ENCODE measurements around the gene GGCX. TPM values are rescaled to one million over a fixed set of nuclear protein-coding genes. Genes with fewer than 3 reads are reported as not detected.

GGCX gene
- total RNA-seq, 1 experiment from 2014 or later, result 60.5 TPM

DNA sequence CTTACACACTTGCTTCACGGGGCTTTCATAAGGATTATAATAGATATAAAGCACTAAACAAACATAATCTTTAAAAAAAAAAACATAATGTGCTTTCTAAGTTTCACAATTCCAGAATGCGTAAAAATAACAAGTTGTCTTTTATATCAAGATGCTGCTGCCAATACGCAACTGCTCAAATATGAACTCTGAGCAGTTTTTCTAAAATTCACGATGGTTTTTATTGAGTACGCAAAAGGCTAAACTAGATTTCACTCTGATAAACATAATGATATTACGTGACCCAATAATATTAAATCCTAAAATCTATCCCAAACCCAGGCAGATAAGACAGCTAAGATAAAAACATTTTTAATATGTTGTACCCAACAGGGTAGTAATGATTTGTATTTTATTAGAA is 47.0 kb downstream of the GGCX start:
- Histone ChIP-seq H3K9me3 (ENCODE audit: low read depth, low read length, poor library complexity, severe bottlenecking) (no peaks in the 10 kb centered on the region), H3K4me3 (ENCODE audit: low read depth, low read length, poor library complexity, severe bottlenecking) (no peak overlapping the region), H3K27me3 (replicated peaks; ENCODE audit: insufficient read depth, low read depth, low read length, poor library complexity) (no peaks in the 10 kb centered on the region), H3K27ac (ENCODE audit: low read depth, low read length, poor library complexity, severe bottlenecking) (no peak overlapping the region), H3K36me3 (ENCODE audit: insufficient read depth, low read length, poor library complexity, severe bottlenecking) (no peaks in the 10 kb centered on the region), H3K4me1 (ENCODE audit: insufficient read depth, low read length, poor library complexity, severe bottlenecking) (no peaks in the 10 kb centered on the region)
- ChIA-PET POLR2A (ENCODE audit: low non-redundant PET) (no interaction called here), CTCF (no interaction called here)
- DNase-seq (ENCODE audit: low spot score), result no peak
- BruUV-seq (replicated peaks), result no TSS peak
- intact Hi-C loops (cut with micrococcal nuclease; ENCODE audit: unreplicated experiment), result no loop called here
- TF ChIP-seq, protein P1, sequence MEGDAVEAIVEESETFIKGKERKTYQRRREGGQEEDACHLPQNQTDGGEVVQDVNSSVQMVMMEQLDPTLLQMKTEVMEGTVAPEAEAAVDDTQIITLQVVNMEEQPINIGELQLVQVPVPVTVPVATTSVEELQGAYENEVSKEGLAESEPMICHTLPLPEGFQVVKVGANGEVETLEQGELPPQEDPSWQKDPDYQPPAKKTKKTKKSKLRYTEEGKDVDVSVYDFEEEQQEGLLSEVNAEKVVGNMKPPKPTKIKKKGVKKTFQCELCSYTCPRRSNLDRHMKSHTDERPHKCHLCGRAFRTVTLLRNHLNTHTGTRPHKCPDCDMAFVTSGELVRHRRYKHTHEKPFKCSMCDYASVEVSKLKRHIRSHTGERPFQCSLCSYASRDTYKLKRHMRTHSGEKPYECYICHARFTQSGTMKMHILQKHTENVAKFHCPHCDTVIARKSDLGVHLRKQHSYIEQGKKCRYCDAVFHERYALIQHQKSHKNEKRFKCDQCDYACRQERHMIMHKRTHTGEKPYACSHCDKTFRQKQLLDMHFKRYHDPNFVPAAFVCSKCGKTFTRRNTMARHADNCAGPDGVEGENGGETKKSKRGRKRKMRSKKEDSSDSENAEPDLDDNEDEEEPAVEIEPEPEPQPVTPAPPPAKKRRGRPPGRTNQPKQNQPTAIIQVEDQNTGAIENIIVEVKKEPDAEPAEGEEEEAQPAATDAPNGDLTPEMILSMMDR (conservative IDR thresholded peaks at IDR 0.05; ENCODE audit: low read depth, low read length), result no peak
- no peak for TF ChIP-seq EZH2 (IDR thresholded peaks at IDR 0.05; ENCODE audit: borderline replicate concordance, low read depth, low read length, poor library complexity, severe bottlenecking)

DNA sequence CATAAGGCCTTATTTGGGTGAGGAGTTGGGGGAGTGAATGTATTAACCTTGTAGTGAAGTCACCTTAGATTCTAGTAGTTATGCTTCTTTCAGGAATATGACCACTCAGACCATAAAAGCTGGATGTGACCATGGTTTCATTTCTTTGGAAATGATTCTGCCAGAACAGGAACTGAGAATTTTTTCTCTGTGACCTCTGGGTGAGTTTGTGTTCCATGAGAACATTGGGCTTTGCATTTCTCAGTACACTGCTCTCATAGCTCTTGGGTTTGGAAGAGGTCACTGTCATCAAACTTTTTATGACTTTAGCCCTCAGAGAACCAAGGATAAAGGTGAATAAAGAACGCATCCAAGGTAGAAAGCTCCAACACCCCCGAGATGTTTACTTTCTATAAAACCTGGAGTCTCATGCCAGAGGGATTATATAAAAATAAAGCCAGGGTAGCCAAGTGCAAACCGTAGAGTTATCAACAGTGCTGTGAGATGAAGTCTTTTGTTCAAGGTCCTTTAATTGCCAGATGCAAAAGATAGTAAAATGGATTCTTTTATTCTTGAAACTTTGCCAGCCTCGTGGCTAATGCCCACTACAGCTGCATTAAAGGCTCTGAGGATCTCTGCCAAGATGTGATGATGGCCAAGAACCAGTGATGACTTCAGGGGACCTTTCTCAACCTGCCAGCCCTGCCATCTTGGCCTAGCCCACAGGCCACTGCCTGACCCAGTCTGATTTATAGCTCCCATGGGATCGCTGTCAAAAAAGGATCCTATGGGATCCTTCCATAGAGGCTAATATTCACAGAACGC is 50.1 kb downstream of the GGCX start:
- CTCF ChIA-PET, result no interaction called here
- Histone ChIP-seq H3K36me3 (ENCODE audit: insufficient read depth, low read length, poor library complexity, severe bottlenecking) (no peaks in the 10 kb centered on the region), H3K4me3 (ENCODE audit: low read depth, low read length, poor library complexity, severe bottlenecking) (no peak overlapping the region), H3K27ac (ENCODE audit: low read depth, low read length, poor library complexity, severe bottlenecking) (no peak overlapping the region), H3K9me3 (ENCODE audit: low read depth, low read length, poor library complexity, severe bottlenecking) (no peaks in the 10 kb centered on the region), H3K27me3 (replicated peaks; ENCODE audit: insufficient read depth, low read depth, low read length, poor library complexity) (no peaks in the 10 kb centered on the region), H3K4me1 (ENCODE audit: insufficient read depth, low read length, poor library complexity, severe bottlenecking) (no peaks in the 10 kb centered on the region)
- BruUV-seq (replicated peaks), result no TSS peak
- intact Hi-C loops (cut with micrococcal nuclease; ENCODE audit: unreplicated experiment), result no loop called here
- POLR2A ChIA-PET (ENCODE audit: low non-redundant PET), result interaction anchor here (0.5 to 0.8 kb wide), 2 partner anchors 13 to 31 kb away, joined by 3 read pairs; no protein-coding TSS in a partner anchor
- DNase-seq (ENCODE audit: low spot score), result no peak
- TF ChIP-seq, protein P1 (conservative IDR thresholded peaks at IDR 0.05; ENCODE audit: low read depth, low read length), result no peak
- no peak for TF ChIP-seq EZH2 (IDR thresholded peaks at IDR 0.05; ENCODE audit: borderline replicate concordance, low read depth, low read length, poor library complexity, severe bottlenecking)

DNA sequence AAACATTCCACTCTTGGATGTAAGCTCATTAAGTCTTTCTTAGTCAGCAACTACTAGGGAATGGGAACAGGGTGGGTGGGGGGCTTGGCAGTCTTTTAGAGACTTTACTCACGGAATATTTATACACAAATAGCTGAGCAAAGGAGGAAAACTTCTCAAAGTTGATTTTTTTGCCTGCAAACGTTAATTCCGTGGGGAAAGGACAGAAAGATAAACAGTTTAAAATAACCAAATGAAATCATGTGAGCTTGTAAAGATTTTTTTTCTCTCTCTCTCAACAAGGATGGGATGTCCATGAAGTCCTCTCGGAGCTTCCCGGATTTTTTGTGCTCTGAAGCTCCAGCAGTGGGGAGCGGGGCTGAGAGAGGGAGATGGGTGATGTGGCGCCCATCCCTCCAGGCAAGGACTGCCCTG is 54.5 kb downstream of the GGCX start:
- no peaks in the 10 kb centered on the region for H3K27me3 ChIP-seq (replicated peaks; ENCODE audit: insufficient read depth, low read depth, low read length, poor library complexity)
- CTCF ChIA-PET, result no interaction called here
- H3K36me3 ChIP-seq (ENCODE audit: insufficient read depth, low read length, poor library complexity, severe bottlenecking), result no peaks in the 10 kb centered on the region
- no peaks in the 10 kb centered on the region for H3K9me3 ChIP-seq (ENCODE audit: low read depth, low read length, poor library complexity, severe bottlenecking)
- POLR2A ChIA-PET (ENCODE audit: low non-redundant PET), result no interaction called here
- H3K27ac ChIP-seq (ENCODE audit: low read depth, low read length, poor library complexity, severe bottlenecking), result no peak overlapping the region
- peaks cover 6% of the 10 kb centered on the region for H3K4me1 ChIP-seq (ENCODE audit: insufficient read depth, low read length, poor library complexity, severe bottlenecking)
- TF ChIP-seq, protein P1 (conservative IDR thresholded peaks at IDR 0.05; ENCODE audit: low read depth, low read length), result no peak
- TF ChIP-seq EZH2 (IDR thresholded peaks at IDR 0.05; ENCODE audit: borderline replicate concordance, low read depth, low read length, poor library complexity, severe bottlenecking), result no peak
- intact Hi-C loops (cut with micrococcal nuclease; ENCODE audit: unreplicated experiment), result no loop called here
- H3K4me3 ChIP-seq (ENCODE audit: low read depth, low read length, poor library complexity, severe bottlenecking), result no peak overlapping the region
- DNase-seq (ENCODE audit: low spot score), result no peak
- no TSS peak for BruUV-seq (replicated peaks)
